MV-4-11 (cell line): ENCODE measurements around the gene BSG.
A peak's percentile ranks its signal among the peaks of the same experiment; 100 is the strongest.

Experiments
- DNase-seq: peaks from one replicate; lab custom pipeline; 2025; lab: John Stamatoyannopoulos, UW

Gene BSG

GRCh38 chr19:572140-572742, at the start of gene BSG:
BSG (plus strand) TSS chr19:572596; CDS start chr19:572635, 39 bp downstream.
- peak; percentile 99 for DNase-seq

- no peak for DNase-seq
Observed at GRCh38 chr19:522726-523125, 49.7 kb upstream of the BSG start.

GRCh38 chr19:524062-524674, 48.2 kb upstream of the BSG start:
- no peak for DNase-seq

DNA sequence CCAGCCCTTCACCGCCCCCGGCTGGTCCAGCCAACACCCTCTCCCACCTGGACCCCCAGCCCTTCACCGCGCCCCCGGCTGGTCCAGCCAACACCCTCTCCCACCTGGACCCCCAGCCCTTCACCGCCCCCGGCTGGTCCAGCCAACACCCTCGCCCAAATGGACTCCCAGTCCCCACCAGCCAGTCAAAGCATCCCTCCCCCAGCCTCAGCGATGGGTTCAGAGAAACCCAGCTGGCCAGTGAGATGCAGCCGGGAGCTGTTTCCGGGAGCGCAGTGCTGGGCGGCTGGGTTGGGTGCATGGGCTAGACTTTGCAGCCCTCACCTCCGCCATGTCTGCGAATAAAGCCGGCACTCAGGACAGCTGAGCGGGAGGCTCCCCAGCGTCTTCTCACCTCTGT, 47.4 kb upstream of the BSG start:
- DNase-seq = no peak

DNA sequence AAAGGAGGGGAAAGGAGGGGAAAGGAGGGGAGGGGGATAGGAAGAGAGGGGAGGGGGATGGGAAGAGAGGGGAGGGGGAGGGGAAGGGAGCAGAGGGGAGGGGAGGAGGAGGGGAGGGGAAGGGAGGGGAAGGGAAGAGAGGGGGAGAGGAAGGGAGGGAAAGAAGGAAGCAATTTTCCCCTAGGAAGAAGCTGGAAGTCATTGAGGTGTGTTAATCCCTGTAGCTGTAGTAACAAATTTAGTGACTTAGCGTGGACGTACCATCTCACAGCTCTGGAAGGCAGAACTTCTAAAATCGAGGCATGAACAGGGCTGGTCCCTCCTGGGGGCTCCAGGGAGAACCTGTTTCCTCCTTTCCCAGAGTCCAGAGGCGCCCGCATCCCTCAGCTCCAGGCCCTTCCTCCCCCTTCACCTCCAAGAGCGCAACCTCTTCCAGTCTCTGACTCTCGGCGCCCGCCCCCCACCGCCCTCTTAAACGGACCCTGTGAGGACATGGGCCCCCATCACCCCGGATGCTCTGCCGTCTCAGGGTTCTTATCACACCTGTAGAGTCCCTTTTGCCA, 46.5 kb upstream of the BSG start:
- DNase-seq = no peak

- DNase-seq = no peak
Observed at GRCh38 chr19:530134-531008, 42.0 kb upstream of the BSG start.

DNA sequence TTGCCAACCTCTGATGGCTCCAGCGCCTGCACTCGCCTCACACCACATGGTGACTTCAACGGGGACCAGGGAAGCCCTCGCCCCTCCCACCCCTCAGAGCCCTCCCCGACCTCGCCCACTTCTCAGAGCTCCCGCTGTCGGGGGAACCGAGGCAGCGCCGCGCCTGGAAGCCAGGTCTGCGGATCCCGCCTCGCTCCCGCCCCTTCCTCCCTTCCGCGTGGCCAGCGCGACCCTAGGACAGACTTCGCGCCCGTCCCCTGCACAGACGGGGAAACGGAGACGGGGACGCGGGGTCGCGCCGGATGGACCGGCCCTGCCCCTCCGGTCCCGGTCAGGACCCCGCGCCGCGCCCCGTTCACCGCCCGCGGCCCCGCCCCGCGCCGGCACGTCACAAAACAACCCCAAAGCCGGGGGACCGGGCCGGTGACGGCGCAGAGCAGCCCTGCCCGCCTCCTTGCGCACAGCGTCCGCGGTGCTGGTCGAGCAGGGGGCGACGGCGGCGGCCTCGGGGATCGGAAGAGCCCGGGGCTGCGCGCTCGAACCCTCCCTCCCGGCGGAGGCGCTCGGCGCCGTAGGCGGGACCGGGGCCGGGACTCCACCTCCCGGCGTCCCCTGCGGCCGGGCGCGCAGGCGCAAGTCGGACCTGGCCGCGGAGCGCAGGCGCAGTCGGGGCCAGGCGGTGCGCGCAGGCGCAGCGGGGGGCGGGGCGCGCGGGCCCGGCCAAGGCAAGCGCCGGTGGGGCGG, 41.2 kb upstream of the BSG start:
- DNase-seq = peak; percentile 73

DNA sequence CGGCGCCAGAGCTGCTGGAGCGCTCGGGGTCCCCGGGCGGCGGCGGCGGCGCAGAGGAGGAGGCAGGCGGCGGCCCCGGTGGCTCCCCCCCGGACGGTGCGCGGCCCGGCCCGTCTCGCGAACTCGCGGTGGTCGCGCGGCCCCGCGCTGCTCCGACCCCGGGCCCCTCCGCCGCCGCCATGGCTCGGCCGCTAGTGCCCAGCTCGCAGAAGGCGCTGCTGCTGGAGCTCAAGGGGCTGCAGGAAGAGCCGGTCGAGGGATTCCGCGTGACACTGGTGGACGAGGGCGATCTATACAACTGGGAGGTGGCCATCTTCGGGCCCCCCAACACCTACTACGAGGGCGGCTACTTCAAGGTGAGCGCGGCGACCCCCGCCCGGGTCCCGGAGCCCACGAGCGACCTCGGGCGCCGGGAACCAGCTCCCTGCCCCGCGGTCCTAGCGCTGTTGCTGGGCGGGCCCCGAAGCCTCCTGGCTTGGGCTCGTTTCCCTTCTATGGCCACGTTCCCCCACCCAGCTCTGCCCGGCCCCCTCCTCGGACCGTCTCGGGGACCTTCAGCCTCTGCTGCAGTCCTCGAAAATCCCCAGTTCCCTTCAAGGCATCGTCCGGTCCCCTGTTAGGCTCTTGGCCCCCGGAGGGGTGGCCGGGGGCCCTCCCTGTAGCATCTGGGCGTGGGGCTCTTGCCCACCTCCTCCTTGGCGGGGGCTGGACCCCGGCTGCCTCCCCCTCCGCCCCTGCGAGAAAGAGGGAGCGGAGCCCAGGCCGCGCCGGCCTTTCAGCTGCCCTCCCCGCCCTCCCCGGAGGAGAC, 40.4 kb upstream of the BSG start, which contains the start of gene CDC34:
Gene CDC34, plus strand, starts transcription at position 8 of the 808 bp plus-strand sequence. Its CDS starts 172 bp downstream, at position 180.
- no peak for DNase-seq

DNA sequence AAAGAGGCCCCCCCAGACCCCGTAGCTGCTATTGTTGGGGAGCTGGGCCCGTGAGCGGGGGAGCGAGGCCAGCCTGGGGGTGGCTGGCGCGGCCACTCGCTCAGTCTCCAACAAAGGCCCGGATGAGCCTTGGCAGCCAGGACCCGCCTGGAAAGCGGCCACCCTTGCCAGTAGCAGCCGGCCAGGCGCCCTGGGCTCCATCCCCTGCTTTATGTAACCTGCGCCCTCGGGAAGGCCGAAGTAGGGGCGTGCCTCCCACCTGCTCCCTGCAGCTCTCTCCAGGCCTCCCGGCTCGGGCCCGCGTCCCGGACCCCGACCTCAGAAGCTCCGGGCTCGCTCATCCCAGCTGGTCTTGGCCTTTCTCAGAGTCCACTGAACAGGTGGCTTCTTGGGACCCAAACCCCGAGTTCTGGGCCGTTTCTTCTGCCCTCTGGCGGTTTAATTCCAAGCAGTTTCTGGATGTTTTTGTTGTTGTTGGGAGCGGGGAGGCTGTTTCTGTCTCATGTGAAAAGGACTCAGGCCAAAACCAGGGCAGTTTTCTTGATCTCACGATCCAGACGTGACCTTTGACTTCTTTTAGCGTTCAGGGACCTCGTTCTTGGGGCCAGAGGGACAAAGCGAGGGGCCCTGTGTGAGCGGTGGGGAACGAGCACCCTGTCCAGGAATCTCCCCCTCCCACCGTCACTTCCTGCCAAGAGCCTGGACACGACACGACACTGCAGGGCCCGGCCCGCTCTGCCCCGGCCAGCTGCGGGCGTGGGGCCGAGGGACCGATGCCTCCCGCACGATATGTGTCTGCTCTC, 39.6 kb upstream of the BSG start:
- DNase-seq = peak; percentile 46

DNA sequence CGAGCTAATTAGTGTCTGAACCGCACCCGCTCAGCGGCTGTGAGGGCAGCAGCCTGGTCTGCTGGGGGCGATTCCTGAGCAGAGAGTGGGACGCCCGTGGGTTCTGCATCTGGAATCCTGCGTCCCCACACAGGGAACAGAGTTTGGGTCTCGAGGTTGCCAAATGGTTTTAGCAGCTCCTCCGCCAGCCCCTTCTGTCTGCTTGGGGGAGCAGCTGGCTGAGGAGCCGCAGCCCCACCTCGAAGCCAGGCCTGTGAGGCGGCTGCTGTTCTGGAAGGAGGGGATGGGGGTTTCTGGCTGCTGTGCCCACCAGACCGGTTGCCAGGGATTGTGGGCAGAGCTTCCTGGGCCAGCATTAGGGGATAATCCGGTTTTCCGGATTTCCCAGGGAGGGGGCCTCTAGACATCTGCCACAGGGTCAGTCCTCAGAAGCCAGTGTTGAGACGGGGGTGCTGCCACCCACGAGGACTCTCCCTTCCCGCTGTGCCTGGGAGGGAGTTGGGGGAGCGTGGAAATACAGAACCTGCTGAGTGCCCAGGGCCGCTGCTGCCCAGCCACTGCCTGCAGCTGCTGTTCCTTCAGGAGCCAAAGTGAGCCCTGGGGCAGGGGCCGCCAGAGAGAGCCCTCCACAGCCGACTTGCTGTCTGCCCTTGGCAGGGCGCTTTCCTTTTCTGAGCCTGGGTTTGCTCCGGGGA, 38.9 kb upstream of the BSG start:
- DNase-seq = no peak

DNA sequence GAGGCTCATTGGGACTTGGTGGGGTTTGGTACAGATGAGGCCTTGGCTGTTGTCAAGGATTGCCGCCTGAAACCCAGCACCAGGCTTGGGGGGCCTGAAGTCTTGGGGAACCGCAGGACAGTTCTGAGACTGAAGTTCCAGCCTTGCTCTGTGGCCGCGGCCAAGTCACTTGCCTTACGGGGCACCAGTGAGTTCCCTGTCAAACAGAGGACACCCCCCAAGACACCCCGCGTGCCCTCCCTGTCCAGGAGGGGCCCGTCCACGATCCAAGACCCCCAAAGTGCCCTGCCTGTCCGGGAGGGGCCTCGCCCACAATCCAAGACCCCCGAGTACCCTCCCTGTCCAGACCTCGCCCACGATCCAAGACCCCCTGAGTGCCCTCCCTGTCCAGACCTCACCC, 38.3 kb upstream of the BSG start:
- DNase-seq = no peak

DNA sequence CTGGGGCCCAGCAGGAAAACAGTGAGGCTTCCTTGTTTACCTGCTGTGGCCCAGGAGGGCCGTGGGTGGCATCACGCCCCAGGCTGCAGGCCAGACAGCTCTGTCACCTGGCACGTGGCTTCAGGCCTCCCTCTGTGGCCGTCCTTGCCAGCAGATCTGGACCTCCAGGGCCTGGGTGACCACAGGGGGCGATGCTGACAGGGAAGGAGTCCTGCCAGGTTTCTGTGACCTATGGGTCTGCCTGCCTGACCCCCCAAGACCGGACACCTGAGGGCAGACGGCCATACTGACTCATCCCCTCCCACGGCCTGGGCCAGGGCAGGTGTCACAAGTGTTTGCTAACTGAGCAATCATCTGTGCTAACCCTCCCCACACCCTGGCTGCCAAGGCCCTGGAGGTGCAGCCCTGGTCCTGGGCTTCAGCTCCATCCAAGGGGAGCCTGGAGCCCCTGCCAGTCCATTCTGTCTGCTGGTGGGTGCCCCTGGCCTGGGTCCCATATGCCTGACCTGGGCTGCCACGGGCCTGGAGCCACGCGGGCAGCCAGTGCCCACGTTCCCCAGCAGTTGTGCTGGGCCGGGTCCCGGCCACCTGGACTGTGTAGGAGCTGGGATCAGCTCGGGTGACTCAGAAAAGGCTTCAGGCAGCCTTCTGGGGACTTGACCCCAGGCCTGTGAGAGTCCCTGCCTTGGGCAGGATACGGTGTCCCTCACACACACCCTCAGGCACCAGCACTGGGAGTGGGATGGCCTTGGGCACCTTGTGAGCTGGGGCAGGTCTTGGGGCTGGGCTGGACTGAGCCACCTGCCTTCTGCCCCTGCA, 37.2 kb upstream of the BSG start:
- no peak for DNase-seq

DNA sequence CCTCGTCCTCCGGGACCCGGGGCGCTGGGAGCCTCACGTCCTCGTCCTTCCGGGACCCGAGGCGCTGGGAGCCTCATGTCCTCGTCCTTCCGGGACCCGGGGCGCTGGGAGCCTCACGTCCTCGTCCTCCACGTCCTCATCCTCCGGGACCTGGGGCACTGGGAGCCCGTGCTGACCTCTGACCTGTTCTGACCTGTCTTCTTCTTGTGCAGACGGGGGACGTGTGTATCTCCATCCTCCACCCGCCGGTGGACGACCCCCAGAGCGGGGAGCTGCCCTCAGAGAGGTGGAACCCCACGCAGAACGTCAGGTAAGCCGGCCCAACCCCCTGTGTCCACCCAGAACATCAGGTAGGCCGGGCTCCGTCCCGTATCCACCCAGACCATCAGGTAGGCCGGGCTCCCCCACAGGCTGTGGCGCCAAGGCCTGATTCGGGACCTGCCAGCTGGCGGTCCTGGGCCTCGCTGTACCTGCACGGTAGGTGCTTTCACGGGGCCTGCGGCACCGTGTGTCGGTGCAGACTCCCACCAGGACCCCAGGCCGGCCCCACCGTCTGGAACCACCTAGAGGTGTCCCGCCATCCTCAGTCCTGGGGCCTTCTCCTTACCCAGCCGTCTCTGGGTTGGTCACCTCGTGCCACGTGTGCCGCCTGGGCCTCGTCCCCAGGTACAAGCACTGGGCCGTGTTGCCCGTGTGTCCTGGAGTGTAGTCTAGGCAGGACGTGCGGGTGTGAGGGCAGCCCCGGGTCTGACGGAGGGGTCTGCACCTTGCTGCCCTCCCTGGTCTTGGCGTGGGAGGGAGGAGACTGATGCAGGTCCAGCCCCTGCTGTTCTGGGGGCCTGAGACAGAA, 36.1 kb upstream of the BSG start:
- no peak for DNase-seq

- no peak for DNase-seq
Observed at GRCh38 chr19:536881-537404, 35.5 kb upstream of the BSG start.

DNA sequence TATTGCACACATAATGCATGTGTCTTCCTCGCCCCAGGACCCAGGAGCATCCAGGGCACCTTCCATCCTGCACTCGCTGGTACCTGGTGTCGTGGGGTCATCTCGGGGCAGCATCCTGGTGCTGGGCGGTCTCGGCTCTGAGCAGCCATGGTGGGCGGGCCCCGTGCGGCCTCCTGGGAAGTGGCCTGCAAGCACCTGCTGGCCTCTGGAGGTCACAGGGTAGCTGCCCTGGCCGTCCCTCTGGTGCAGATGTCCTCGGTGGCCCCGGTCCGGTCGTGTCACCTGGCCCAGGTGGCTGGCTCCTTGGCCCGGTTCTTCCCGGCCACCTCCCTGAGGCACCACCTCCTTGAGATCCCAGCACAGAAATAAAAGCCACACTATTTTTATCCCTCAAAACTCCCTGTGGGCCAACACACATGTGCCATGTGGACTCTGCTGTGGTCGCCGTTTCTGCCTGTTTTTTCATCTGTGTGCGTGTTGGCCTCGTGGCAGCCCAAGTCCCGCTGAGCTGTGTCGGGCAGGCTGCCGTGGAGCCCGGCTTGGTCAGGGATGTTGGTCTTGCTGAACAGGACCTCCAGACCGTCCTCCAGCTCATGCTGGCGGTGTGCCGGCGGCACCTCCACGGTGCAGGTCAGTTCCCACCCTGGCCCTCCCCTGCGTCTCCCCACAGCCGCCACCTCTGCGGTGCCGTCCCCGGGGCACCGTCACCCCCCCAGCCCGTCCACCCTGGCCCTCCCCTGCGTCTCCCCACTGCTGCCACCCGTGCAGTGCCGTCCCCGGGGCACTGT, 33.6 kb upstream of the BSG start:
- DNase-seq = no peak

DNA sequence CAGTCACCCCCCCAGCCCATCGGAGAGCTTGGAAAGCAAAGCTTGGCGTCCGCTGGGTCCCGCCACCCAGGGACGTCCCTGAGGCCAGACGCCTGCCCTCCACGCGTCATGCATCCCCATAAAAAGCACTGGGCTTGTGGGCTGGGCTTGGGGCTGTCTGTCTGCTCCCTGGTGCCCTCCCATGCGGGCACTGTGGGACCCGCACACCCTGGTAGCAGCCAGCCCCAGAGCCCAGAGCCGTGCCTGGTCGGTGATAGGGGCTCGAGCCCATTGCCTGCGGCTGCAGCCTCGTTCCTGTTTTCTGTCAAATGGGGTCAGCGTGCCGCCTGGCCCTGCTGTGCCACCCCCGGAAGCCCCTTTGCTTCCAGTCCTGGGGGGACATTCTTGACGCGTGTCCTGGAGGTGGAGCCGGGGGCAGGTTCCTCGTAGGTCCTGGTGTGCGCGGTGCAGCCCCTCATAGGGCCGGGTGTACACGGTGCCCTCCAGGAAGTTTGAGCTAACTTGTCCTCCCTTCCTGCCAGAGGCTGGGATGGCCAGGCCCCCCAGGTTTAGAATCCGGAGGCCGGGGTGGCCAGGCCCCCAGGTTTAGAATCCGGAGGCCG, 32.9 kb upstream of the BSG start:
- DNase-seq = no peak
